ENCODE results near the gene NUP88.

- TF ChIP-seq, protein P1, sequence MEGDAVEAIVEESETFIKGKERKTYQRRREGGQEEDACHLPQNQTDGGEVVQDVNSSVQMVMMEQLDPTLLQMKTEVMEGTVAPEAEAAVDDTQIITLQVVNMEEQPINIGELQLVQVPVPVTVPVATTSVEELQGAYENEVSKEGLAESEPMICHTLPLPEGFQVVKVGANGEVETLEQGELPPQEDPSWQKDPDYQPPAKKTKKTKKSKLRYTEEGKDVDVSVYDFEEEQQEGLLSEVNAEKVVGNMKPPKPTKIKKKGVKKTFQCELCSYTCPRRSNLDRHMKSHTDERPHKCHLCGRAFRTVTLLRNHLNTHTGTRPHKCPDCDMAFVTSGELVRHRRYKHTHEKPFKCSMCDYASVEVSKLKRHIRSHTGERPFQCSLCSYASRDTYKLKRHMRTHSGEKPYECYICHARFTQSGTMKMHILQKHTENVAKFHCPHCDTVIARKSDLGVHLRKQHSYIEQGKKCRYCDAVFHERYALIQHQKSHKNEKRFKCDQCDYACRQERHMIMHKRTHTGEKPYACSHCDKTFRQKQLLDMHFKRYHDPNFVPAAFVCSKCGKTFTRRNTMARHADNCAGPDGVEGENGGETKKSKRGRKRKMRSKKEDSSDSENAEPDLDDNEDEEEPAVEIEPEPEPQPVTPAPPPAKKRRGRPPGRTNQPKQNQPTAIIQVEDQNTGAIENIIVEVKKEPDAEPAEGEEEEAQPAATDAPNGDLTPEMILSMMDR (IDR thresholded peaks at IDR 0.05; ENCODE audit: low read length), result no peak
- no peak for TF ChIP-seq EZH2phosphoT487 (IDR thresholded peaks at IDR 0.05; ENCODE audit: low read length)
These were observed 6.4 kb upstream of the NUP88 start for GRCh38 chr17:5425826-5426225.

Measured in MM.1S (cell line).